Inflammatory macrophage (primary cell): ENCODE measurements around the gene STK26.
"Not testable (repeated sequence)": the region's sequence is repeated elsewhere in the genome, so short reads cannot be mapped to it uniquely, and the experiment has no call there.

Experiments
- DNase-seq, 2 donors: peaks; one replicate each; pipeline ENCODE4 v3.0.0-alpha.2; 2020 to 2022

Gene STK26

DNA sequence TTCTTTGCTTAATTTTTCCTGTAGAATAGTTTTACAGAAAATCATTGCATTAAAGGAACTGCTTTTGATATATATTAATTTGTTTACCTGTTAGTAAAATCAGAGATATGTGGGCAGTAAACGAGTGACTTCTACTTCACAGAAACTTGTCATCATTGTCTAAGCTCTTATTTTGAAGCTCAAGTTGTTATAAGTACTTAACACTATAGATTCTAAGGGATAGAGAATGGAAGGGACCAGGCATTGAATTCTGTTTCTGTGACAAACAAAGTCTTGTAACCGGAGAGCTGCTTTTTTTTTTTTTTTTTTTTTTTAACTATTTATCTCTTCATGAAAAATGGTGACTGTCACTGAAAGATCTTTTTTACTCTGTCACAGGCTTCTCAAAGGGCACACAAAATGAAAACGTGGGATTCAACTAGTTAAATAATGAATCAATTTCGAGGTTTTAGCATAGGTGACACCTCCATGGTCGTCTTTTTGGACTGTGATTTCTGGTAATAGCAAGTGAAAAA, 14.4 kb downstream of the STK26 start:
- DNase-seq = no peak

DNA sequence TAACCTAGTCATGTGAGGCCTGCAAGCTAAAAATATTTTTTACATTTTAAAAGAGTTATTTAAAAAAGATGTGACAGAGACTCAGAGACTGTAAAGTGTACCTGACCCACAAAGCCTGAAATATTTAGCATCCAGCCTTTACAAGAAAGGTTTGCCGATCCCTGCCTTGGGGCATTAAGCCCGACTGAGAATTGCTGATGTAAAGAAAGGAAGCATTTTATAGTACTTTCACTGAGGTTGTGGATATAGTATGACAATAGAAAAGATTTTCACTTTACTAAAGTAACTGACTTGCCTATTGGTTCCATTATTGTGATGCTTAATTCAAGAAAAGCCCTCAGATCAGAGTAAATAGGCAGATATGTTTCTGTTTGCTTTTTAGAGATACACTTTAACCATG, 17.0 kb downstream of the STK26 start:
- no peak for DNase-seq

- no peak for DNase-seq
These were observed 17.9 kb downstream of the STK26 start for GRCh38 chrX:132041015-132041414.

- DNase-seq = no peak
These were observed 20.9 kb downstream of the STK26 start for GRCh38 chrX:132043977-132044376.

DNA sequence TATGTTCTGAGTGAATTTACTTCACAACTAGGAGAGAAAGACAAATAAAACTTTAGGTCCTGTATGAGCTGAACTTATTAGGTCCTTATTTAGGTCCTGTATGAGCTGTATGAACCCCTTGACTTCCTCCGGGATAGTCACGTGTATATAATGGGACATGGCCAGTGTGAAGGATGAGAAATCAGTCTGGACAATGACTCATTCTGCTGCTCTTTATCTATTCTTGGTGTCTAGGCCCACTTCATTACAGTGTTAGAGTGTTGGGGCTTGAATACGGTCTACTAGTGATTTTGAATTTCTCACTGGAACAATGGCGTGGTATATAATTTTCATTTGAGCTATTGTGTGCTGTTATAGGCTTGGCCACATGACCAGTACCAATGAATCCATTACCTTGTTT, 21.9 kb downstream of the STK26 start:
- DNase-seq = peak; percentile 26 to 27

DNA sequence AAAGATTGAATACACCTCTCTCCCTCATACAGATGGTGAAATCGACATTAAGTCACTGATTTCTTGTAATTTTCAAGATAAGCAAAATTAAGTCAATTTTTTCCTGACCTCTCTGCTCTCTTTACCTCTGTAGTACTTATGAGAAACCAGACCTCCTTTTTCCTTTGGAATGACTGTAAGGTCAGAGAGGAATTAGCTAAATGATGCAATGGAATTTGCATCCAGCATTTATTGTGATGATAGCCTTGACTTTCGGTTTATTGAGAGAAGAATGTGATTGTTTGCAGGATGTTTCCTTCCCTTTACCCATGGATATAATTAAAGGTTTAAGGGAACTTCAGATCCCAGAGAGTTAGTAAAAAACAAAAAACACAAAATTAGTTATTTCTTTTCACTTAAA, 22.4 kb downstream of the STK26 start:
- no peak for DNase-seq

DNA sequence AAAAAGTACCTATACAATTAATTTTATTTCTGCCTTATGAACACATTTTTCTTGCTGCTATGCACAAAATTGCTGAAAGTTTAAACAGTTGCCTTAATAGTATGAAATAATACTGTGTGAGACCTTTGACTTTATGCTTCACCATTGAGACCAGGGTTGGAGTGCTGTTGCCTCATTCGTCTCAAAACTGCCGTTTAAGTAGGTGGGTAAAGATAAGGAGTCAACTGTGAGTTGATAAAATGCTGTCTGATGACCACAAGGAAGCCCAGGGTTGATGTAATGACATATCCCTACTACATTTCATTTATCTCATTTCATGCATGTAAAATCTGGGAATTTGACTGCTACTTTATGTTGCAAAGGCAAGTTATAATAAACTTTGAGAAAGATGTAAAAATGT, 23.4 kb downstream of the STK26 start:
- no peak for DNase-seq

GRCh38 chrX:132051778-132052177, 28.7 kb downstream of the STK26 start:
- not testable (repeated sequence) for DNase-seq

GRCh38 chrX:132058050-132058449, 34.9 kb downstream of the STK26 start:
- no peak for DNase-seq

- no peak for DNase-seq
These were observed 35.9 kb downstream of the STK26 start for GRCh38 chrX:132058975-132059374.

GRCh38 chrX:132059973-132060540, 37.0 kb downstream of the STK26 start:
- no peak for DNase-seq

GRCh38 chrX:132063334-132063733, 40.2 kb downstream of the STK26 start:
- DNase-seq = no peak

DNA sequence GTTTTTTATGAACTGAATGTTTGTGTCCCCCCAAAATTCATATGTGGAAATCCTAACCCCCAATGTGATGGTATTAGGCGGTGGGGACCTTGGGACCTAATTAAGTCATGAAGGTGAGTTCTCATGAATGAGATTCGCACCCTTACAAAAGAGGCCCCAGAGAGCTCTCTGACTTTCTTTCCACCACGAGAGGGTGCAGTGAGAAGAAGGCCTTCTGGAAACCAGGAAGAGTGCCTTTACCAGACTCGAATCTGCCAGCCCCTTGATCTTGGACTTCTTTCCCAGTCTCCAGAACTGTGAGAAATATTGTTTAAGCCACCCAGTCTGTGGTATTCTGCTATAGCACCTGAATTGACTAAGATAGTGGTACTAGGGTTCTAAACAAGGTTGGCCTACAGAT, 40.8 kb downstream of the STK26 start:
- DNase-seq = no peak

GRCh38 chrX:132068405-132068804, 45.3 kb downstream of the STK26 start:
- DNase-seq = no peak

DNA sequence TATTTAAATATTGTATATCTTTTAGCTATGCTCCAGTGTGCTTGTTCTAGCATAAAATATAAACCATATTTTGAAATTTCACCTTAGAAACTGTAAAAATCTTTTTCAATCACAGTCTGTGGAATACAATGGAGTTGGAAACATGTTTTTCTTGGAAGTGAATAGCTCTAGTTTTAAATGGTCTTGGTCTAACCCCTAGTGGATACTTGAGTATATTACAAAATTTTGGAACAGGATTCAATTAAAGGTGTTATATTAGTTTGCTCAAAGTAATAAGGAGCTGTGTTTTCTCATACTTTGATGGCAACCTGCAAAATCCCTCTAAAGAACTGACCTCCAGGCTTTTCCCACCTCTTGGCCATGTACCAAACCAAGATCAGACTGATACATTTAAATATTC, 48.2 kb downstream of the STK26 start:
- DNase-seq = no peak

DNA sequence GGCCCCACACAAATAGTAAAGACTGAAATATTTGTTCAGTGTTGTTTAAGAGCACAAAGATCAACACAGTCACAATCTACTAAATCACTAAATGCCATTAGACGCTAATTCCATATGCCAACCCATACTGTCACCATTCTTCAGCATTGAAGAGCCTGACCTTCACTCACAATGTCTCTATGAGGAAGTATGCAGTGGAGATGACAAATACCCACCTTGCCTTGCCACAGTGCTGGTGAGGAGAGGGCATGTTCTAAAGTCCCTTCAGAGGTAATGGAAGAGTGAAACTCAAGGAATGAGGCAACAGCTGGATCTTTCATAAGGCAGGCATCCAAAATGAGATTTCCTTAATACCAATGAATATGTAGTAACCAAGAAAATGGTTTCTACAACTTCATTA, 54.3 kb downstream of the STK26 start:
- no peak for DNase-seq

GRCh38 chrX:132077912-132078311, 54.8 kb downstream of the STK26 start:
- DNase-seq = no peak

DNA sequence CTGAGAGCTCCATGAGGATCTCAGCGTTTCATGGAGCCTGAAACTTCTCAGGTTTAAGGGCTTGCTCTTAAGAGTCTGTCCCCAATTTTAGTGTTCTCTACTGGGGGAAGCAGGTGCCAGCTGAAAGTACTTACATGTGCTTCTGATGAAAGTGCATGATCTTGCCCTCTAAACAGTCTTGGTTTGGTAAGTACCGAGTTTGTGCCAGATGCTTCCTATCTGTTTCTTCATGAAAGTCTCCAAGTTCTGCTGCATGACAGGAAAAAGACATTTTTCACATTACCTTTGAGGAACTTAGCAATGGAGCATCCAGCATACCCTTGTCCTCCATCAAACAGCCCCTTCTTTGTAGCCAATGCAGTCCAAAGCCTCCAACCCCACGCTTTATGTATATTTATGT, 62.7 kb downstream of the STK26 start:
- no peak for DNase-seq

- no peak for DNase-seq
These were observed 63.6 kb downstream of the STK26 start for GRCh38 chrX:132086672-132087071.

DNA sequence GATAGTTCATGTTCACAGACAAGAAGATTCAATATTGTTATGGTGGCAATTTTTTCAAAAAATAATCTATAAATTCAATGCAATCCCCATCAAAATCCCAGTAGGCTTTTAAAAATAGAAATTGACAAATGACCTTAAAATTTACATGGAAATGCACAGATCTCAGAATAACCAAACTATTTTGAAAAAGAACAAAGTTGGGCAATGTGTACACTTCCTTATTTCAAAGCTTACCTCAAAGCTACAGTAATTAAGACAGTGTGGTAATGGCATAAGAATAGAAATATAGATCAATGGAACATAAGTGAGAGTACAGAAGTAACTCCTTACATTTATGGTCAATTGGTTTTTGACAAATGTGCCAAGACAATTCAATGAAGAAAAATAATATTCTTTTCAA, 65.8 kb downstream of the STK26 start:
- DNase-seq = peak in 1 of 2 donors; percentile 16

DNA sequence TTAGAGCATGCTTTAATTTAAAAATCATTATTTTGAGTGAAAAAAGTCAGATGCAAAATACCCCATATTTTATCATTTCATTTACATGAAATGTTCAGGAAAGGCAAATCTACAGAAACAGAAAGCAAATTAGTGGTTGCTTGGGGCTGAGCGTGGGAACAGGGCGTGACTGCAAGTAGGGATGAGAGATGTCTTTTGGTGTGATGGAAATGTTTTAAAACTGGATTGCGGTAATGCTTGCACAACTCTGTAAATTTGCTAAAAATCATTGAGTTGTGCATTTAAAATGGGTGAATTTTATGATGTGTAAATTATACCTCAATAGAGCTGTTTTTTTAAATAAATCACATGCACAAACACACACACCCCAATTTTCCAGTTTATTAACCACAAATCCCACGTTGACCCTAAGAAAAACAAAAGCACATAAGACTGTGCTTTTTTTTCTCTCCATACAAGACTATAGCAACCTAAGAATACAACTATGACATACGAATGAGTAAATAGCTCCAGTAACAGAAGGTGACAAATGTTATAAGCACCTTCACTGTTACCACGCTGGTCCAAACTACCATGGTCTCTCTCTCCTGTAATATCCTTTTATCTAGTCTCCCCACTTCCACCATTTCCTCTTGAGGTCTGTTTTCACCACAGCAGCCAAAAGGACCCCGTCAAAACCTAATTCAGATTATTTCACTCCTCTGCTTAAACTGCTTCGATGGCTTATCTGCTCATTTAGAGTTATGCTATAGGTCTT, 67.5 kb downstream of the STK26 start:
- peak; percentile 4 to 11 for DNase-seq

GRCh38 chrX:132092439-132093065, 69.5 kb downstream of the STK26 start:
- peak; percentile 66 to 77 for DNase-seq

GRCh38 chrX:132093239-132093860, 70.2 kb downstream of the STK26 start:
- no peak for DNase-seq

DNA sequence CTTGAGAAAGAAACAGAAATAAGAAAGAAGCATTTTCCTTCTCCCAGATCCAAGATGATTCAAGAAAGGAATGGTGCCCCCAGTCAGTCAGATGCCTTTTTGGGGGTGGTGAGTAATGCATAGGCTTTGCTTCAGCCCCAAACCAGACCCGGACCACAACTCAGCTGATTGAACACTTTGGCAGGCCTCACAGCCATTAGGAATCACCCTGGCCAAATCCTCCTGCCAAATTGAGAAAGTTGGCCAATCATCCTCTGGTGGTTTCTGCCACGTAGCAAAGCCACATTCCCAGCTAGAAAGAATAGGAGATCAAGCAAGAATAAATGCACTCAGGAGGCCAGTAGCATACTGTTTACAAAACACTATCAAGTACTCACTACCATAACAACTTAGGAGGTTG, 71.1 kb downstream of the STK26 start:
- DNase-seq = no peak
